ENCODE results near the gene EEIG2. TPM values are rescaled to one million over a fixed set of nuclear protein-coding genes. Genes with fewer than 3 reads are reported as not detected.

The EEIG2 gene
- total and polyA plus RNA-seq, 9 of the 15 experiments (the other 6 are each of a cell fraction or from before 2014, with no cell fraction given) = 6.1 to 26.9 (median 15.2) TPM

DNA sequence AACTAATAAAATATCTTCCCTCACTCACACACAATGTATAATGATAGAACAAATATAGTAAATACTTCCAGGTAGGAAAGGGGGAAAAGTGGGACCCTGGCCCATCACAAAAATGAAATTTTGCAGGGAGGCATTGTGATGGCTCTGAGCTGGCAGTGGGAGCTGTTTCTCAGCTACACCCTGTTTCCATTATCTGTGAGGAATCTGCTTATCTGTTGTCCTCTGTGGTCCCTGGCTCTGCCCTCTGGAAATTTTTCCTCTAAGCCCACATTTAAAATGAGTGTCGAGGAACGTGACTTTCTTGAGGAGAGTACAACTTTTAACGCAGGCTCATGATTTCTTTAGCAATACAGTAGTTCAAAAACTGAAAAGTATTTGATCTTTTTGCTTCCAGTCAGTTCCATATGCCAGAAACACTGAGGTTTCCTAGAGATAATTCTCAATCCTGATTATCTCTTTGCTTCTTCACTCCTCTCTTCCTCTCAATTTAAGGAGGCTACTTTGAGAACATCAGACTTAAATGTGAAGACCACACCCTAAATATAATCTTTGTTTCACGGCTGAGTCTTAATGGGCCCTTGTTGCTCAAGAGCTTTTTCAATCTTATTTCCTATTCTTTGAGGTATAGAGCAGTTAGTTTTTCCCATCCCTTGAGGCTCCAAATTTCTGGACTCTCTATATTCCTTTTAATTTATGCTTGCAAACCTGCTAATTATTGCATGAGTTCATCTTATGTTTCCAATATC, 5.0 kb upstream of the EEIG2 start (continued):
- TF ChIP-seq ZNF830 (CRISPR knock-in tag; IDR thresholded peaks at IDR 0.05) = no peak
- no peak for TF ChIP-seq SMARCE1 (IDR thresholded peaks at IDR 0.05)
- TF ChIP-seq BHLHE40 (IDR thresholded peaks at IDR 0.05; ENCODE audit: low read length) = peak; percentile 18; the same call in 1 of the 2 replicates
- no peak for TF ChIP-seq ZNF699 (CRISPR knock-in tag; IDR thresholded peaks at IDR 0.05; ENCODE audit: insufficient replicate concordance)
- no peak for TF ChIP-seq CHCHD3 (CRISPR knock-in tag; IDR thresholded peaks at IDR 0.05)
- TF ChIP-seq, protein P1, sequence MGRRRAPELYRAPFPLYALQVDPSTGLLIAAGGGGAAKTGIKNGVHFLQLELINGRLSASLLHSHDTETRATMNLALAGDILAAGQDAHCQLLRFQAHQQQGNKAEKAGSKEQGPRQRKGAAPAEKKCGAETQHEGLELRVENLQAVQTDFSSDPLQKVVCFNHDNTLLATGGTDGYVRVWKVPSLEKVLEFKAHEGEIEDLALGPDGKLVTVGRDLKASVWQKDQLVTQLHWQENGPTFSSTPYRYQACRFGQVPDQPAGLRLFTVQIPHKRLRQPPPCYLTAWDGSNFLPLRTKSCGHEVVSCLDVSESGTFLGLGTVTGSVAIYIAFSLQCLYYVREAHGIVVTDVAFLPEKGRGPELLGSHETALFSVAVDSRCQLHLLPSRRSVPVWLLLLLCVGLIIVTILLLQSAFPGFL (CRISPR knock-in tag; IDR thresholded peaks at IDR 0.05) = no peak
- peak; percentile 32; the same call in 1 of the 2 replicates for TF ChIP-seq CBFA2T3 (IDR thresholded peaks at IDR 0.05)
- TF ChIP-seq EZH2 (IDR thresholded peaks at IDR 0.05; ENCODE audit: borderline replicate concordance, low read depth, low read length) = no peak
- TF ChIP-seq, protein P2, sequence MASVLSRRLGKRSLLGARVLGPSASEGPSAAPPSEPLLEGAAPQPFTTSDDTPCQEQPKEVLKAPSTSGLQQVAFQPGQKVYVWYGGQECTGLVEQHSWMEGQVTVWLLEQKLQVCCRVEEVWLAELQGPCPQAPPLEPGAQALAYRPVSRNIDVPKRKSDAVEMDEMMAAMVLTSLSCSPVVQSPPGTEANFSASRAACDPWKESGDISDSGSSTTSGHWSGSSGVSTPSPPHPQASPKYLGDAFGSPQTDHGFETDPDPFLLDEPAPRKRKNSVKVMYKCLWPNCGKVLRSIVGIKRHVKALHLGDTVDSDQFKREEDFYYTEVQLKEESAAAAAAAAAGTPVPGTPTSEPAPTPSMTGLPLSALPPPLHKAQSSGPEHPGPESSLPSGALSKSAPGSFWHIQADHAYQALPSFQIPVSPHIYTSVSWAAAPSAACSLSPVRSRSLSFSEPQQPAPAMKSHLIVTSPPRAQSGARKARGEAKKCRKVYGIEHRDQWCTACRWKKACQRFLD (CRISPR knock-in tag; IDR thresholded peaks at IDR 0.05) = no peak
- TF ChIP-seq, protein P3, sequence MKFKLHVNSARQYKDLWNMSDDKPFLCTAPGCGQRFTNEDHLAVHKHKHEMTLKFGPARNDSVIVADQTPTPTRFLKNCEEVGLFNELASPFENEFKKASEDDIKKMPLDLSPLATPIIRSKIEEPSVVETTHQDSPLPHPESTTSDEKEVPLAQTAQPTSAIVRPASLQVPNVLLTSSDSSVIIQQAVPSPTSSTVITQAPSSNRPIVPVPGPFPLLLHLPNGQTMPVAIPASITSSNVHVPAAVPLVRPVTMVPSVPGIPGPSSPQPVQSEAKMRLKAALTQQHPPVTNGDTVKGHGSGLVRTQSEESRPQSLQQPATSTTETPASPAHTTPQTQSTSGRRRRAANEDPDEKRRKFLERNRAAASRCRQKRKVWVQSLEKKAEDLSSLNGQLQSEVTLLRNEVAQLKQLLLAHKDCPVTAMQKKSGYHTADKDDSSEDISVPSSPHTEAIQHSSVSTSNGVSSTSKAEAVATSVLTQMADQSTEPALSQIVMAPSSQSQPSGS (CRISPR knock-in tag; IDR thresholded peaks at IDR 0.05) = no peak
- no peak for TF ChIP-seq RBM34 (IDR thresholded peaks at IDR 0.05; ENCODE audit: borderline replicate concordance, insufficient read depth, low read length)
- TF ChIP-seq SMAD2 (IDR thresholded peaks at IDR 0.05; ENCODE audit: low read depth, low read length) = no peak
- peak; percentile 43; the same call in 1 of the 2 replicates for TF ChIP-seq ZBTB17 (CRISPR knock-in tag; IDR thresholded peaks at IDR 0.05)
- TF ChIP-seq TEAD1 (CRISPR knock-in tag; IDR thresholded peaks at IDR 0.05) = peak in 1 of 2 experiments; percentile 57; a peak in 1 of 4 replicates
- TF ChIP-seq CREBBP (IDR thresholded peaks at IDR 0.05; ENCODE audit: low read depth, low read length) = no peak
- 0 out of 4 replicates have a peak, but pooled peaks of 1 of the 2 experiments have one; percentile 7 for TF ChIP-seq RAD21 (CRISPR knock-in tag; conservative IDR thresholded peaks at IDR 0.05 in 1 of 2, IDR thresholded peaks at IDR 0.05 in 1 of 2)
- TF ChIP-seq, protein P4, sequence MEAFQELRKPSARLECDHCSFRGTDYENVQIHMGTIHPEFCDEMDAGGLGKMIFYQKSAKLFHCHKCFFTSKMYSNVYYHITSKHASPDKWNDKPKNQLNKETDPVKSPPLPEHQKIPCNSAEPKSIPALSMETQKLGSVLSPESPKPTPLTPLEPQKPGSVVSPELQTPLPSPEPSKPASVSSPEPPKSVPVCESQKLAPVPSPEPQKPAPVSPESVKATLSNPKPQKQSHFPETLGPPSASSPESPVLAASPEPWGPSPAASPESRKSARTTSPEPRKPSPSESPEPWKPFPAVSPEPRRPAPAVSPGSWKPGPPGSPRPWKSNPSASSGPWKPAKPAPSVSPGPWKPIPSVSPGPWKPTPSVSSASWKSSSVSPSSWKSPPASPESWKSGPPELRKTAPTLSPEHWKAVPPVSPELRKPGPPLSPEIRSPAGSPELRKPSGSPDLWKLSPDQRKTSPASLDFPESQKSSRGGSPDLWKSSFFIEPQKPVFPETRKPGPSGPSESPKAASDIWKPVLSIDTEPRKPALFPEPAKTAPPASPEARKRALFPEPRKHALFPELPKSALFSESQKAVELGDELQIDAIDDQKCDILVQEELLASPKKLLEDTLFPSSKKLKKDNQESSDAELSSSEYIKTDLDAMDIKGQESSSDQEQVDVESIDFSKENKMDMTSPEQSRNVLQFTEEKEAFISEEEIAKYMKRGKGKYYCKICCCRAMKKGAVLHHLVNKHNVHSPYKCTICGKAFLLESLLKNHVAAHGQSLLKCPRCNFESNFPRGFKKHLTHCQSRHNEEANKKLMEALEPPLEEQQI (IDR thresholded peaks at IDR 0.05) = no peak
- peak; percentile 81 for TF ChIP-seq MECOM (CRISPR knock-in tag; IDR thresholded peaks at IDR 0.05)
- TF ChIP-seq LCOR (CRISPR knock-in tag; IDR thresholded peaks at IDR 0.05) = no peak

Measured in K562 (cell line).